ENCODE data around the gene GALNT7.

- no peak for TF ChIP-seq ZNF672 (CRISPR knock-in tag; IDR thresholded peaks at IDR 0.05)
- no peak for TF ChIP-seq MTERF4 (CRISPR knock-in tag; IDR thresholded peaks at IDR 0.05)
- TF ChIP-seq PAF1 (CRISPR knock-in tag; IDR thresholded peaks at IDR 0.05), result no peak
- no peak for TF ChIP-seq KLF9 (CRISPR knock-in tag; IDR thresholded peaks at IDR 0.05; ENCODE audit: low read depth)
These were observed 23.5 kb upstream of the GALNT7 start for GRCh38 chr4:173145131-173145530.

Measured in HepG2 (cell line).